CD4-positive, alpha-beta T cell (primary cell): ENCODE measurements around the gene MAMDC4. TPM values are rescaled to one million over a fixed set of nuclear protein-coding genes. Genes with fewer than 3 reads are reported as not detected.
"Not testable (repeated sequence)": the region's sequence is repeated elsewhere in the genome, so short reads cannot be mapped to it uniquely, and the experiment has no call there.

ENCODE experiments used
- ATAC-seq: fragments of 200-7000 bp; cut with Tn5 transposase; one replicate; pipeline ENCODE4 v1.10.0; 2022; ENCODE audit warnings: mild to moderate bottlenecking; ENCODE audit not compliant: poor library complexity
- CTCF ChIA-PET: fragments of 350-600 bp; sonication (Branson Sonifier 250); formaldehyde crosslinking; loops from one replicate; lab custom pipeline; 2021; ENCODE audit warnings: antibody characterized with exemption, inconsistent platforms; lab: Charles Lee
- POLR2A ChIA-PET: fragments of 350-600 bp; sonication (Branson Sonifier 250); formaldehyde crosslinking; loops from one replicate; lab custom pipeline; 2021; ENCODE audit warnings: antibody characterized with exemption, inconsistent platforms; lab: Charles Lee
- DNase-seq, 14 experiments: peaks; one replicate each; pipeline ENCODE4 v3.0.0-alpha.2; 2013 to 2020; ENCODE audit warnings: mixed read lengths in 2 of 14
- H3K27ac ChIP-seq, 2 donors: one replicate each; pipeline versions ENCODE4 v1.5.1 to v1.7.0; 2013; ENCODE audit warnings: low read length in 2 of 2, low read depth in 1 of 2, mild to moderate bottlenecking in 1 of 2
- H3K27me3 ChIP-seq, 2 experiments: 1 replicate in 1 of 2; 2 replicates in 1 of 2; pipeline versions ENCODE4 v1.6.1 to v1.7.0; 2013; ENCODE audit warnings: low read length in 2 of 2, control low read depth in 1 of 2, mild to moderate bottlenecking in 1 of 2, moderate library complexity in 1 of 2; ENCODE audit not compliant: insufficient read depth in 2 of 2, control insufficient read depth in 1 of 2
- H3K36me3 ChIP-seq: one replicate; pipeline ENCODE4 v1.6.1; 2013; ENCODE audit warnings: low read length, control low read depth; ENCODE audit not compliant: insufficient read depth
- H3K4me1 ChIP-seq: one replicate; pipeline ENCODE4 v1.6.1; 2013; ENCODE audit warnings: low read length, control low read depth; ENCODE audit not compliant: insufficient read depth
- H3K4me3 ChIP-seq: one replicate; pipeline ENCODE4 v1.5.1; 2013; ENCODE audit warnings: mild to moderate bottlenecking, low read length, moderate library complexity
- H3K9me3 ChIP-seq, 2 experiments: 1 replicate in 1 of 2; 2 replicates in 1 of 2; pipeline versions ENCODE4 v1.6.1 to v1.7.0; 2013; ENCODE audit warnings: low read length in 2 of 2, mild to moderate bottlenecking in 2 of 2, control low read depth in 1 of 2, moderate library complexity in 1 of 2; ENCODE audit not compliant: control insufficient read depth in 1 of 2, insufficient read depth in 1 of 2
- H3K27ac Mint-ChIP-seq: one replicate; pipeline ENCODE4 v1.8.0; 2020; ENCODE audit warnings: mixed read lengths
- H3K27me3 Mint-ChIP-seq: one replicate; pipeline ENCODE4 v1.8.0; 2021; ENCODE audit warnings: mixed read lengths
- H3K36me3 Mint-ChIP-seq: one replicate; pipeline ENCODE4 v1.8.0; 2021; ENCODE audit warnings: low read depth, mixed read lengths
- H3K4me1 Mint-ChIP-seq: one replicate; pipeline ENCODE4 v1.8.0; 2021; ENCODE audit warnings: low read depth, mixed read lengths
- H3K4me3 Mint-ChIP-seq: one replicate; pipeline ENCODE4 v1.8.0; 2020; ENCODE audit warnings: mild to moderate bottlenecking, mixed read lengths
- H3K9me3 Mint-ChIP-seq: one replicate; pipeline ENCODE4 v1.8.0; 2020; ENCODE audit warnings: mixed read lengths
- CTCF ChIP-seq: fragments of 200-600 bp; IDR thresholded peaks from one replicate; pipeline ENCODE4 v1.8.0; 2022; ENCODE audit warnings: antibody characterized with exemption, mild to moderate bottlenecking
- intact Hi-C, 2 experiments: fragments of 100-400 bp; cut with DNase I in 1 of 2; cut with micrococcal nuclease in 1 of 2; formaldehyde crosslinking; loops; one replicate each; pipeline versions ENCODE4 v1.15.1 to v1.9.0; 2023 to 2025; cut with DNase I, micrococcal nuclease
- total RNA-seq, 174 experiments: library from RNA in 2 of 174; stranded (reverse) in 2 of 174; gene quantifications; one replicate each; pipeline ENCODE4 v1.2.3 and lab custom pipeline; 2021 to 2026

Gene MAMDC4
- total RNA-seq, 2 experiments from 2014 or later = 2.2 to 3.4 TPM

GRCh38 chr9:136835162-136835931 lies 16.8 kb upstream of the MAMDC4 start:
- ChIA-PET POLR2A (interaction anchor here (1.0 kb wide), 1 partner anchor 19 kb away, joined by 3 read pairs; no protein-coding TSS in a partner anchor), CTCF (interaction anchor here (1.2 kb wide), 1 partner anchor 200 kb away, joined by 3 read pairs; no protein-coding TSS in a partner anchor)
- H3K36me3 ChIP-seq = peaks cover 30% of the 10 kb centered on the region
- TF ChIP-seq CTCF = no peak
- peaks cover 26% of the 10 kb centered on the region for H3K36me3 Mint-ChIP-seq
- H3K27ac ChIP-seq = no peak overlapping the region
- no peak overlapping the region for H3K4me3 ChIP-seq
- no peaks in the 10 kb centered on the region for H3K4me1 ChIP-seq
- peak in 1 of 14 experiments; percentile 12 for DNase-seq
- H3K4me3 Mint-ChIP-seq = no peak overlapping the region
- no peak overlapping the region for H3K27ac Mint-ChIP-seq
- no peaks in the 10 kb centered on the region for H3K27me3 Mint-ChIP-seq
- intact Hi-C loops = no loop called here
- no peaks in the 10 kb centered on the region for H3K9me3 ChIP-seq
- H3K9me3 Mint-ChIP-seq = no peaks in the 10 kb centered on the region
- H3K27me3 ChIP-seq = no peaks in the 10 kb centered on the region
- no peak for ATAC-seq
- peaks cover 5% of the 10 kb centered on the region for H3K4me1 Mint-ChIP-seq

- Histone ChIP-seq H3K4me1 (no peaks in the 10 kb centered on the region), H3K9me3 (no peaks in the 10 kb centered on the region), H3K27me3 (no peaks in the 10 kb centered on the region), H3K36me3 (peaks cover 24% of the 10 kb centered on the region), H3K27ac (no peak overlapping the region), H3K4me3 (no peak overlapping the region)
- Mint-ChIP-seq H3K4me1 (peaks cover 5% of the 10 kb centered on the region), H3K27me3 (no peaks in the 10 kb centered on the region), H3K9me3 (no peaks in the 10 kb centered on the region), H3K27ac (no peak overlapping the region), H3K36me3 (peaks cover 21% of the 10 kb centered on the region), H3K4me3 (no peak overlapping the region)
- CTCF ChIA-PET = interaction anchor here (1.2 kb wide), 1 partner anchor 199 kb away, joined by 3 read pairs; no protein-coding TSS in a partner anchor
- DNase-seq (peak in 1 of 14 experiments; percentile 11), ATAC-seq (no peak)
- POLR2A ChIA-PET = interaction anchor here (1.0 kb wide), 1 partner anchor 20 kb away, joined by 3 read pairs; no protein-coding TSS in a partner anchor
- intact Hi-C loops = no loop called here
- TF ChIP-seq CTCF = no peak
These were observed 15.9 kb upstream of the MAMDC4 start for GRCh38 chr9:136835932-136836904.

GRCh38 chr9:136837146-136837855 lies 14.8 kb upstream of the MAMDC4 start:
- no peak overlapping the region for H3K4me3 ChIP-seq
- TF ChIP-seq CTCF = no peak
- no peaks in the 10 kb centered on the region for H3K27me3 ChIP-seq
- H3K27ac ChIP-seq = no peak overlapping the region
- ChIA-PET POLR2A (no interaction called here), CTCF (no interaction called here)
- ATAC-seq (no peak), DNase-seq (no peak)
- peaks cover 3% of the 10 kb centered on the region for H3K27me3 Mint-ChIP-seq
- H3K36me3 ChIP-seq = peaks cover 19% of the 10 kb centered on the region
- peaks cover 9% of the 10 kb centered on the region for H3K4me1 ChIP-seq
- H3K36me3 Mint-ChIP-seq = peaks cover 13% of the 10 kb centered on the region
- no peaks in the 10 kb centered on the region for H3K9me3 ChIP-seq
- peaks cover 8% of the 10 kb centered on the region for H3K4me1 Mint-ChIP-seq
- H3K9me3 Mint-ChIP-seq = no peaks in the 10 kb centered on the region
- H3K27ac Mint-ChIP-seq = no peak overlapping the region
- intact Hi-C loops = no loop called here
- H3K4me3 Mint-ChIP-seq = no peak overlapping the region

- H3K4me3 ChIP-seq, H3K9me3 Mint-ChIP-seq, H3K27ac ChIP-seq, H3K27me3 ChIP-seq, POLR2A ChIA-PET, ATAC-seq, H3K27ac Mint-ChIP-seq, DNase-seq, CTCF ChIA-PET, H3K9me3 ChIP-seq, H3K27me3 Mint-ChIP-seq, H3K4me3 Mint-ChIP-seq, intact Hi-C loops: not testable (repeated sequence)
- Histone ChIP-seq H3K4me1 (peaks cover 15% of the 10 kb centered on the region), H3K36me3 (peaks cover 14% of the 10 kb centered on the region)
- peaks cover 10% of the 10 kb centered on the region for H3K4me1 Mint-ChIP-seq
- H3K36me3 Mint-ChIP-seq = peaks cover 12% of the 10 kb centered on the region
These were observed 14.3 kb upstream of the MAMDC4 start for GRCh38 chr9:136837856-136838277.
